HPDE6-E6E7 (cell line): ENCODE data around the gene SRD5A1.
"Not testable (repeated sequence)": the region's sequence is repeated elsewhere in the genome, so short reads cannot be mapped to it uniquely, and the experiment has no call there.

Experiments
- DNase-seq: peaks from one replicate; pipeline ENCODE4 v3.0.0; 2011; ENCODE audit warnings: missing footprints; ENCODE audit errors: extremely low spot score

SRD5A1 gene

DNA sequence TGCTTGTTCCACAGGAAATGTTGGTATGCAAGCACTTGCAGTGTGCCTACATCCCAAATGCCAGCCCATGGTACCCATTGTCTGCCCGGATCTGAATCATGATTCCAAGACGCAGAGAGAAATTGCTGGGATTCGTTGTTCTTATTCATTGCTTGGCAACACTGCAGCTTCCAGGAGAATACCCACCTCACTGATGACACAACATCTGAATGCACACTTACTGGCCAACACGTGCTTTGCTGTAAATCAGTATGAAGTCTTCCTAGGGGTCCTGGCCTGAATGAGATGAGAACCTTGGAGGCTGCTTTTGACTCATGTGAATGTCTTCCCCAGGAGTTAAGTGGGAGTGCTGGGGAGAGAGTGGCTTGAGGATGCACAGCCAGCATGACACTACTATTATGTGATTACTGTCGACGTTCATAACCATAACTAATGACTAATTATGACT lies 11.6 kb downstream of the SRD5A1 start:
- no peak for DNase-seq

DNA sequence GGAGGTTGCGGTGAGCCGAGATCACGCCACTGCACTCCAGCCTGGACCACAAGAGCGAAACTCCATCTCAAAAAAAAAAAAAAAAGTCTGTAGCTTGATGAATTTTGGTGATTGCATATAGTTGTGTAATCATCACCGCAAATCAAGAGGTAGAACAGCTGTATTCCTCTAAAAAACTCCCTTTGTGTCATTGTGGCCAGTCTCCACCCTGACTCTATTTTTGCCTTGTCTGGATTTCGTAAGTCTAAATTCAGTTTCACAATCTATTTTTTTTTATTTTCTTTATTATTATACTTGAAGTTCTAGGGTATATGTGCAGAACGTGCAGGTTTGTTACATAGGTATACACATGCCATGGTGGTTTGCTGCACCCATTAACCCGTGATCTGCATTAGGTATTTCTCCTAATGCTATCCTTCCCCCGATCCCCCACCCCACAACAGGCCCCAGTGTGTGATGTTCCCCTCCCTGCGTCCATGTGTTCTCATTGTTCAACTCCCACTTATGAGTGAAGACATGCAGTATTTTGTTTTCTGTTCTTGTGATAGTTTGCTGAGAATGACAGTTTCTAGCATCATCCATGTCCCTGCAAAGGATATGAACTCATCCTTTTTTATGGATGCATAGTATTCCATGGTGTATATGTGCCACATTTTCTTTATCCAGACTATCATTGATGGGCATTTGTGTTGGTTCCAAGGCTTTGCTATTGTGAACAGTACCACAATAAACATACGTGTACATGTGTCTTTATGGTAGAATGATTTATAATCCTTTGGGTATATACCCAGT lies 12.5 kb downstream of the SRD5A1 start:
- not testable (repeated sequence) for DNase-seq

DNA sequence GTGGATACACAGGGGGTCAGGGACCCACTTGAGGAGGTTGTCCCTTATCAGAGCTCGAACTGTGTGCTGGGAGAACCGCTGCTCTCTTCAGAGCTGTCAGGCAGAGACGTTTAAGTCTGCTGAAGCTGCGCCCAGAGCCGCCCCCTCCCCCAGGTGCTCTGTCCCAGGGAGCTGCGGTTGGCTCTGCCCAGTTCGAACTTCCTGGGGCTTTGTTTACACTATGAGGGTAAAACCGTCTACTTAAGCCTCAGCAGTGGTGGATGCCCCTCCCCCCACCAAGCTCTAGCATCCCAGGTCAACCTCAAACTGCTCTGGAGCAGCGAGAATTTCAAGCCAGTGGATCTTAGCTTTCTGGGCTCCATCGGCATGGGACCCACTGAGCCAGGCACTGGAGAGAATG lies 15.9 kb downstream of the SRD5A1 start:
- no peak for DNase-seq

DNA sequence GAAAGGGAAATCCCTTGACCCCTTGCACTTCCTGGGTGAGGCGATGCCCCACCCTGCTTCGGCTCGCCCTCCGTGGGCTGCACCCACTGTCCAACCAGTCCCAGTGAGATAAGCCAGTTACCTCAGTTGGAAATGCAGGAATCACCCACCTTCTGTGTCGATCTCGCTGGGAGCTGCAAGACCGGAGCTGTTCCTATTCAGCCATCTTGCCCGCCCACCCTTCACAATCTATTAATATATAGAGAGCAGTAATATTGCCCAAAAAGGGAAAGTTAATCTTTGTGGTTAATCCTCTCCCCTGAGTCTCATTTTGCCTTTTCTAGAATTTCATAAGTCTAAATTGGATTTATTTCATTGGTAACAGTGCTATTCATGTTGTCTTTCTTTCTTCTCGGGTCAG lies 16.4 kb downstream of the SRD5A1 start:
- no peak for DNase-seq

DNA sequence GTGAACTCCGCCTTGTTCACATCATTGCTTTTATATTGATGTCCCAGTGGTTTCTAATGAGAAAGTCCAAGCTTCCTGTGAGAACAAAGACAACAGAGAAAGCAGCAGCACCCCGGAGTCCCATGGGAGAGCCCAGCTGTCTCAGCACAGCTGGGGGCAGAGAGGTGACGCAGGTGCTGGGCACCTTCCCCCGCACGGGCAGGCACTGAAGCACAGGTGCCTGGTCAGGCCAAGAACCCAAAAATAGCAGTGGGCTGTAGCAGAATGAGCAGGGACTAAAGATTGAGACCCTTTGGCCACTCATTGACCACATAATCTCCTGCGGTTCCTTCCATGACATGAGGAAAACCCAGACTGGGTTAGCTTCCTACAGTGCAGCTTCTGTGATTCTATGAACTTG lies 18.8 kb downstream of the SRD5A1 start:
- DNase-seq = no peak

DNA sequence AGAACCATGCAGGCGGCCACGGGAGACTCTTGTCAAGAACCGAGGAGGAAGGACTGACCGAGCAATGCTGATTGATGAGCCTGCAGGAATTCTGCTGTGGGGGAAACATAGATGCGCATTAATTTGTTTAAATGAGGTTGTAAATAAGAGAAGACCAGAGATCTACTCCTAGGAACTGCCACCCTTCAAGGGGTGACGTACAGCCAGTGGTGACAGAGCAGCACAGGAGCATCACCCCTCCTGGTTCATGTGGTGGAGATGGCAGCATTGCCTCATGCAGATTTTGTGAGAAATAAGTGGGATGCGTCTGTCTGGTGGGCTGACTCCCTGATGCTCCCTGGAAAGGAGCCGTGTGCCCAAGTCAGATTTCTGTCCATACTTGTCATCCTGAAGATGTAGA lies 22.2 kb downstream of the SRD5A1 start:
- no peak for DNase-seq

DNA sequence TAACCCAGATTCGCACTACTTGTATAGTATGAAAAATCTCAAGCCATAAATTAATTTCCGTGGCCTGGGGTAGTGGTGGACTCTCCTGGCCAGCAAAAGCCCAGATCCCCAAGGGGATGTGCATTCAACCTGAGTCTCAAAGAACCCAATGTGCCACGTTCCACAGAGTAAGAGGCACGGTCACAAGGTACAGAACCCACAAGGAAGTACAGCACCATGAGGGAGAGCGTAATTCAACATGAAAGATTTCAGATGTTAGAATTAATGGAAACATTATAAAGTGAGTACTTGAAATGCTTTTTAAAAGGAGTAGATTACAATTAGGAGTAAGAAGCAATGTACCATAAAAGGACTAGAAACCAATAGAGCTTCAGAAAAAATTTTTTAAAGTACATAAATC lies 23.4 kb downstream of the SRD5A1 start:
- DNase-seq = no peak

DNA sequence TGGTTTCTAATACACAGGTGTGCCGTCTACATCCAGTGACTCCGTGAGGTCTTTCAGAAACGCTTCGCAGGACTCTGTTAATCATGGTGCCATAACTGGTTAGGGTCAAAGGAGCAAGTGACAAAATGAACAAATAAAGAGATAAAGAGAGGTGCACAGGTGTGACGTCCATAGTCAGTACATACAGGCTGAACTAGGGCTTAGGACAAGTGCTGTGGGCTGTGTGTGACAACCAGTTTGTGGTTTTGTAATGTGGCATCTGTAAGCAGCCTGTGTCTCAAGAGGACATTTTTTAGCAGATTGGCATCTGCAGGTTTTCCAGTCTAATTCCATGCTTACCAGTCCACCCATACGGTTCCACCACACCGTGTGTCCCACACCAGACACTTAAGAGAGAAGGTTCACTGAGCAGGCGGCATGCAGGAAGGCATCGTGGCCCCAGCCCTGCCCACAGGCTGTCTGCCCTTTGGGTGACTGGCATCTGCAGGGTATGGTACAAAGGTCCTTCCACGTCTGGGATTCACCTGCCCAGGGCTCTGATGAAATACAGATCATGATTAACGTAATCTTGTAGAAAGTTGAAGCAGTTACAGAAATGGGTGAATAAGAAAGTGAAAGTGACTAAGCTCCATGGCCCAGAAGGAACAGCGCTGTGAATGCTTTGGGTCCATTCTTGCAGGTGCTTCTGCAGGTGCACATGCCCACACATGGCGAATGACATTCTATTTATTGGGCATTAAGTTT lies 26.9 kb downstream of the SRD5A1 start:
- no peak for DNase-seq

DNA sequence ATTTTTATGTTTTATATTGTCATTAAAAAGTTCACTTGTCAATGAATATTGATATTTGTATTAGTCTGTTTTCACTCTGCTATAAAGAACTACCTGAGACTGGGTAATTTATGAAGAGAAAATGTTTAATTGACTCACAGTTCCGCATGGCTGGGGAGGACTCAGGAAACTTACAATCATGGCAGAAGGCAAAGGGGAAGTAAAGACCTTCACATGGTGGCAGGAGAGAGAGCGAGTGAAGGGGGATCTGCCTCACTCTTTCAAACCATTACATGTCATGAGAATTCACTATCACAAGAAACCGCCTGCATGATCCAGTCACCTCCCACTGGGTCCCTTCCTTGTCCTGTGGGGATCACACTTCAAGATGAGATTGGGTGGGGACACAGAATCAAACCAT lies 27.4 kb downstream of the SRD5A1 start:
- no peak for DNase-seq

DNA sequence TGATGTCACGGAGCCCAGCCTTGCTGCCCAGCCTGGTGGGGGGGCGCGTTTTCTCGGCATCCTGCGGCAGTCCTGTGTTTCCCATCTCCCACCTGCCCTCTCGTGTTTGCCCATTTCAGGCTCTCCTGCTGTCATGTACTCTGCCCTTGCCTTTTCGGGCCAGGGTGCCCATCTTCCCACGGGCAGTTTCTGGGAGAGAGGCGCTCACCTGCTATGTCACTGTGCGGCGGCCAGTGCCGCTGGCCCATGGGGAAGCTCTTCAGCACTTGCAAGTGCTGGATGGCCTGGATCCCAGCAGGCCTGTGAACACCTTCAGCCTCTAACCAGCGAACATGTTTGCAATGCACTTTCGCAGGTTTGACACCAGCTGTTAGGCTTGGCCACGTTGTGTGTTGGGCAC lies 33.5 kb downstream of the SRD5A1 start:
- no peak for DNase-seq

DNA sequence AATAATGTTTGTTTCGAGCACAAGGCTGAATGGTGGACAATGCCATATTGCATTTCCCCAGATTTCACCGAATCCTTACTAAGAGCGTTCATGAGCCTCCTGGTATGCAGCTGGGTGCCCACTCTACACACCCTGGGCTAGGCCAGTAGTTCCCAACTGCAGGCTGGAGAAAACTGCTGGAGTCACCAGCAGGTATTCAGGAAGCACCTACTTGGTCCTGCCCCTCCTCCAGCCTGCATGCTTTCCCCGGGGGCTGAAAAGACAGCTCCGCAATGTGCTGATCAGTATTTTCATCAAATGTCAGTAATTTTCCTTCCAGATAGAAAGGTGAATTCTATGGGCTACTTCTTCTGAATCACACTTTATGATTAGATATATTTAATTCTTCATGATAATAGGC lies 34.4 kb downstream of the SRD5A1 start:
- DNase-seq = no peak

DNA sequence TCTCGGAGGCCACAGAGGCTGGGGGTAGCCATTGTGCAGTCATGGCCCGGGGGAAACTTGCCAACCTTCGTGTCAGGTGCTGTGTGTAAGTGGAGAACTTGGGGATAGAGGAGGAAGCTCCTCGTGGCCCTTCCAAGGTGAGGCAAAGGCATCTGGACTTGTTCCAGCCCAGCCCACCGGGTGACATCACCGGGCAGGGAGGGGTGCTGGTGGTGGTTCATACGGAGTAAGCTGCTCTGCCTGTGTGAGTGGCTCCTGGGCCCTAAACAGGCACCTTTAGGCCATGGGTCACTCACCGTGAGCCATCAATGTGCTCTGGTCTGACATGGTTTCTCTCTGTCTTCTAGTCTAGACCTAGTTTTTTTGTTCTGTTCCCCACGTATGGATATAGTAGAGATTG lies 35.5 kb downstream of the SRD5A1 start:
- DNase-seq = not testable (repeated sequence)

DNA sequence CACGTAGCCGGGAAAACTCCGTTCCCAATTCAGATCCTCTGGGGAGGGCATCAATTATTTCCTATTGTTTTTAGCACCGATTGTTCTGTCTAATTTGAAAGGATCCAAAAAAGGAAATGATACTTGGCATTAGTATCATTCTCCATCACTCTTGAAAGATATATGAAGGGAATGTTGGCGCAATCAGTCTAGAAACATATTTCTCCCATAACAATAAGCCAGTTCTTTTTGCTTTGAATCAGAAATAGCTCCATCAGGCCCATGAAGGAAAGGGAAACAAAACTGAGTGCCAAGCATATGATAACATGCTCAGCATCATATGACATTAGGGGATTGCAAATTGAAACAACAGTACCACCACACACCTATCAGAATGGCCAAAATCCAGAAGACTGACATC lies 39.8 kb downstream of the SRD5A1 start:
- DNase-seq = no peak

DNA sequence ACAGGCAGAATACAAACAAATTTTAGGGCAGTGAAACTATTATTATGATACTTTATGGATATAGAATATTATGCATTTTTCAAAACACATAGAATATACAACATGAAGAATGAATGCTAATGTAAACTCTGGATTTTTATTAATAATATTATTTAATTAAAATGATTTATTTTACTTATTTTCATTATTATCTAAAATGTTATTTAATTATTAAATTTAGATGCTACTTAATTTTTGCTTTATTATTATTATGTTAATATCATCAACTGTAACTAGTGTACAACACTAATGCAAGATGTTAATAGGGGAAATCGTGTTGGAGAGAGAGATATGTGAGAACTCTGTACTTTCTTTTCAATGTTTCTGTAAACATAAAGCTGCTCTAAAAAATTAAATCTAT lies 40.7 kb downstream of the SRD5A1 start:
- no peak for DNase-seq

DNA sequence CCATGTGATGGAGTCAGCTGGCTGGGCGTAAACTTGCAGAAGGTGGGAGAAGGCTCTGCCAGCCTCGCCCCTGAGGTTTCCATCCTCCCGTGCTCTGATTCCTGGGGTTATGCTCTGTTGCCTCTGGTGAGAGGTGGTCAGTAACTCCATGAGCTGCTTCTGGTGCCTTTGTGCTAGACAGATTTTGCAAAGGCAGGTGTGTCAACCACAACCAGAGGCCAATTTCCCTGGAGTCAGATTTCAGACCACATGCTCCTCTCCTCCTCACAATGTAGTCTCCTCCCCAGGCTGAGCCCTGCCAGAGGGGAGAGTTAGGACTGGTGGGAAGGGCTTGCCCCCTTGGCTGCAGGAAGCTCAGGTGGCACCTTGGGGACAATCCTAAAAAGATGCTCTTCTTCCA lies 41.2 kb downstream of the SRD5A1 start:
- no peak for DNase-seq

DNA sequence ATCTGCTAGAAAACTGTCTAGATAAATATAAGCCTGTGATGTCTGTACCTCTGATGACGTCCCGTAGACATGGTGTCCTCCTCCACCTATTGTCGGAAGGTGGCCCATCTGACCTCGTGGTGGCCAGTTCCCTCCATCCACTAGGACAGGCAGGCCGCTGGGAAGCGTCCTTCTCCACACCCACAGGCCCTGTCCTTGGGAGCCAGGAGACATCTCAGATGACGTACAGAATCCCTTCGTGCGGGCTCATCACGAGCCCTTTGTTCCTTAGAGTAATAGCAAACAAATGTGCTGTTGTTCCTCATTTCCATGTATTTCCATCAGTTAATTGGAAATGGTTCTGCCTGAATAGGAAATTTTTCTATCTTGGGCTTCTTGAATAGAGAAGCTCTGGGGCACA lies 41.6 kb downstream of the SRD5A1 start:
- DNase-seq = no peak

DNA sequence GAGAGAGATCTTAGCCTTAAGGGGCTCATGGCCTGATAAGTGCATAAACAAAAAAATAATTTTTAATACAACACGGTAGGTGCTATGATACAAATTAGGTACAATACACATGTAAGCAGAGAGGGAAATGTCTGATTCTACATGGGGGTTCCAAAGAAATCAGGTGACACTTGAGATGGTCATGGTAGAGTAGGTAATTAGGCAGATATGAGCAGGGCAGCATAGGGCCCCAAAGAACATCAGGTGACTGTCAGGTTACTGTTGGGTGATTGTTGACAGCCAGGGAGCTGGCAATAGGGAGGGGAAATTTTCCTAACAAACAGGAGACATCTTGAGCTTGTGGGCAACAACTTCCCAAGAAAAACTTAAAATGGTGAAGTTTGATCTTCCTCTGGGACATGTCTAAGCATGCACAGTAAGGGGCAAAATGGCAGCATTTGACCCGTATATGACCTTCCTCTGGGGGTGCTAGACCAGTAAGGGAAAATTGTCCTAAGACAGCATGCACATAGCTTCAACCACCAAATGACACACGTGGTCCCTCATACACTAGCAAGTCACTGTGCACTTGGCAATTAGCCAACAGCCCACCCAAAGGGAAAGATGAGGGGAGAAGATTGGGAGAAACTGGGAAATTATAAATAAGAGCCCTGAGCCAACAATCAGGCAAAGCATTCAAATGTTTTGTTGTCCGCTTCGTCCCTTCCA lies 42.7 kb downstream of the SRD5A1 start:
- DNase-seq = no peak

DNA sequence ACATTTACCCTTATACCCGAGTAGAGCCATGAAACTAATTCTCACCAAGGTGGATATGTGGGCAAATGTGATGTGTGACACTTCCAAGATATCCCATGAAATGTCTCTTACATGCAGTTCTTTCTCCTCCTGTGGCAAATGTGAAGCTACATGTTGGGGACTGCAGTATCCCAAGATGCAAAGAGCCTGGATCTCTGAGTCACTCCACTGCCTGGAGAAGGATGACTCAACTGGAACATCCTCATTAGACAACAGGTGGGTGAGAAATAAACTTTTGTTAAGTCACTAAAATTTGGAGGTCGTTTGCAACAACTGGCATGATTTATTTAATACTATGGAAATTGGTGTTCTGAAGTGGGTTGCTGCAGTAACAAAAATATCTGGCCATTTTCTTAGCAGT lies 43.5 kb downstream of the SRD5A1 start:
- DNase-seq = peak; percentile 31

DNA sequence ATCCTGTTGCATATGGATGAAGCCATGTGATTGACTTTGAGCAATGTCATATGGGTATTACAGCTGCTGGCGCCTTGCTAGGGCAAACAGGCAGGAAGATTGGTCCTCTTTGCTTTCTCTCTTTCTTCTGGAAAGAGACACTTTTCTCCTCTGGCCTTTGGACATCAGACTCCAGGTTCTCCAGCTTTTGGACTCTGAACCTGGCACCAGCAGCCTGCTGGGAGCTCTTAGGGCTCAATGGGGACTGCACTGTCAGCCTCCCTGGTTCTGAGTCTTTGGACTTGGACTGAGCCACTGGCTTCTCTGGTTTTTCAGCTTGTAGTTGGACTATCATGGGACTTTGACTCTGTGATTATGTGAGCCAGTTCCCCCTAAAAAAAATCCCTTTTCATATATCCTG lies 45.1 kb downstream of the SRD5A1 start:
- DNase-seq = no peak

DNA sequence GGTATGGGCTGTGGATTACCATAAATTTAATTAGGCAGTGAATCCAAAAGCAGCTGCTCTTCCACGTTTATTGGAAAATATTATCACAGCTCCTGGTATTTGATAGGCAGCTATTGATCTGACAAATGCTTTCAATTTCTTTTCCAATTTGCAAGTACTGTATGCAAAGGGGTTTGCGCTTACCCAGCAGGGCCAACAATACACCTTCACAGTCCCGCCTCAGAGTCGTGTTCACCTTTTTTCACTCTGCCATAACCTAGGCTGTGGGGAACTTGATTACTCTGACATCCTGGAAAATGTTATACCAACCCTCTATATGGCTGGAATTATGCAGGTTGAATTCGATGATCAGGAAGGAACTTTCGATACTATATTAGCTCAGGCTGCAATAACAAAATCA lies 47.7 kb downstream of the SRD5A1 start:
- DNase-seq = no peak

DNA sequence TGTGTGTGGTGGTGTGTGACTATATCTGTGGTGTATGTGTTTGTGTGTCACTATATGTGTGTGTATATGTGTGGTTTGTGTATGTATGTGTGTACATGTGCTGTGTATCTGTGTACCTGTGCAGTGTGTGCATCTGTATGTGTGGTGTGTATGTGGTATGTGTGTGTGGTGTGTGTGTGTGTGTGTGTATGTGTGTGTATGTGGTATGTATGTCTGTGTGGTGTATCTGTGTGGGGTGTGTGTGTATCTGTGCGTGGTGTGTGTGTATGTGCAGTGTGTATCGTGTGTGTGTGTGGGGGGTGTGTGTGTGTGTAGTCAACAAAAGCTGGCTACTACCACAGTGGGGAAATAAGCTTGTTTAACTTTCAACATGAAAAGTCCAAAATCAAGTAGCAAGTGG lies 48.4 kb downstream of the SRD5A1 start:
- no peak for DNase-seq

DNA sequence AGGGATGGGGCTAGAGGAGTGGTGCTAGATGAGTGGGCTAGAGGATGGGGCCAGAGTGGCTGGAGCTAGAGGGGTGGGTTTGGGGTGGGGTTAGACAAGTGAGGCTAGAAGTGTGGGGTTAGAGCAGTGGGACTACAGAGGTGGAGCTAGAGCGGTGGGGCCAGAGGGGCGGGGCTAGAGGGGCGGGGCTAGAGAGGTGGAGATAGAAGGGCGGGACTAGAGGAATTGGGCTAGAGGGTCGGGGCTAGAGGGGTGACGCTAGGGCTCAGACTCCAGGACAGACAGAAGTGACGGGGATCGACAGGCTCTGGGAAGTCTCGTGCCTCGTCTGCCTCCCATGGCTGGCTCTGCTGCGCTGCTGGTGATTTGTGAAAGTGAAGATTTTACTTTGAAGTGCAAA lies 49.0 kb downstream of the SRD5A1 start:
- no peak for DNase-seq

DNA sequence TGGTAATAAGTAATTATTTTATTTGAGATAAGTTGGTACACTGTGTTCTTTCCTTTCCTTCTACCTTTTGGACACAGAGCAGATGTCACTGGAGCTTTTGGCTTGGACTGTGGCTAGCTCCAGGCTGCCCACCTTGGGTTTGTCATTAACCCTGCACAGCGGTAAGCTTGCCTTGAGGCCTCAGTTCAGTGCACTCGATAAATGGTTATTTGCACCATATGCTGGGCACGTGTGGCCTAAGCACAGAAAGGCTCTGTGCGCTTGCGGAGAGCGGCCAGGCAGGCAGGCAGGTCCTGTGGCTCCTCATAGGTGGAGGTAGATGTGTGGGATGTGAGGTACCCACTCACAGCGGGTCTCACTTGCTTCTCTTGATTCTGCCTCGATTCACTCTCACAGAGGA lies 50.0 kb downstream of the SRD5A1 start:
- DNase-seq = no peak
